Measurements from ENCODE around the gene IFI44L. TPM values are rescaled to one million over a fixed set of nuclear protein-coding genes. Genes with fewer than 3 reads are reported as not detected.

IFI44L gene
- total RNA-seq, 4 donors from 2014 or later = 0.84 to 3.4 (median 2.3) TPM

GRCh38 chr1:78591971-78592370 lies 28.3 kb upstream of the IFI44L start:
- no peak for DNase-seq (ENCODE audit: low spot score in 2 of 2)
- no peak for TF ChIP-seq POLR2A (IDR thresholded peaks at IDR 0.05)
- TF ChIP-seq CTCF (IDR thresholded peaks at IDR 0.05) = no peak

GRCh38 chr1:78599294-78599693 lies 21.0 kb upstream of the IFI44L start:
- WGBS, 2 donors = 59 to 69% methylated on average over 4 of the region's 4 CpGs
- TF ChIP-seq POLR2A (IDR thresholded peaks at IDR 0.05) = no peak
- no peak for TF ChIP-seq CTCF (IDR thresholded peaks at IDR 0.05)
- no peak overlapping the region for H3K4me3 ChIP-seq (ENCODE audit: low read depth, poor library complexity, severe bottlenecking)
- DNase-seq (ENCODE audit: low spot score in 2 of 2) = no peak
- intact Hi-C loops (cut with DNase I; ENCODE audit: low total_unique reads) = no loop called here

More at GRCh38 chr1:78591971-78592370, 28.3 kb upstream of the IFI44L start:
- 42 to 54% methylated on average over 4 of the region's 4 CpGs for WGBS, 2 donors
- intact Hi-C loops (cut with DNase I; ENCODE audit: low total_unique reads) = no loop called here
- no peak overlapping the region for H3K4me3 ChIP-seq (ENCODE audit: low read depth, poor library complexity, severe bottlenecking)

- no peak overlapping the region for H3K4me3 ChIP-seq (ENCODE audit: low read depth, poor library complexity, severe bottlenecking)
- intact Hi-C loops (cut with DNase I; ENCODE audit: low total_unique reads) = loop anchor here (10.0 kb wide), 1 partner anchor 456 kb away; no protein-coding TSS in a partner anchor
- TF ChIP-seq CTCF (IDR thresholded peaks at IDR 0.05) = no peak
- TF ChIP-seq POLR2A (IDR thresholded peaks at IDR 0.05) = no peak
- DNase-seq (ENCODE audit: low spot score in 2 of 2) = no peak
- 48 to 50% methylated on average over 1 of the region's 1 CpG for WGBS, 2 donors
Observed at GRCh38 chr1:78601068-78601467, 19.2 kb upstream of the IFI44L start.

- H3K4me3 ChIP-seq (ENCODE audit: low read depth, poor library complexity, severe bottlenecking) = no peak overlapping the region
- TF ChIP-seq POLR2A (IDR thresholded peaks at IDR 0.05) (no peak), CTCF (IDR thresholded peaks at IDR 0.05) (no peak)
- 91 to 92% methylated on average over 1 of the region's 1 CpG for WGBS, 2 donors
- no peak for DNase-seq (ENCODE audit: low spot score in 2 of 2)
- intact Hi-C loops (cut with DNase I; ENCODE audit: low total_unique reads) = loop anchor here (10.0 kb wide), 1 partner anchor 458 kb away; no protein-coding TSS in a partner anchor
Observed at GRCh38 chr1:78603206-78603605, 17.0 kb upstream of the IFI44L start.

- 87 to 89% methylated on average over 5 of the region's 5 CpGs for WGBS, 2 donors
- no peak for DNase-seq (ENCODE audit: low spot score in 2 of 2)
- TF ChIP-seq CTCF (IDR thresholded peaks at IDR 0.05) (no peak), POLR2A (IDR thresholded peaks at IDR 0.05) (no peak)
Observed at GRCh38 chr1:78604643-78605042, 15.6 kb upstream of the IFI44L start.

GRCh38 chr1:78606274-78606673 lies 14.0 kb upstream of the IFI44L start:
- no peak overlapping the region for H3K4me3 ChIP-seq (ENCODE audit: low read depth, poor library complexity, severe bottlenecking)
- intact Hi-C loops (cut with DNase I; ENCODE audit: low total_unique reads) = loop anchor here (10.0 kb wide), 1 partner anchor 461 kb away; no protein-coding TSS in a partner anchor
- no peak for DNase-seq (ENCODE audit: low spot score in 2 of 2)
- TF ChIP-seq POLR2A (IDR thresholded peaks at IDR 0.05) = no peak
- no peak for TF ChIP-seq CTCF (IDR thresholded peaks at IDR 0.05)
- 70 to 84% methylated on average over 2 of the region's 2 CpGs for WGBS, 2 donors

More at GRCh38 chr1:78604643-78605042, 15.6 kb upstream of the IFI44L start:
- intact Hi-C loops (cut with DNase I; ENCODE audit: low total_unique reads) = loop anchor here (10.0 kb wide), 1 partner anchor 460 kb away; no protein-coding TSS in a partner anchor
- no peak overlapping the region for H3K4me3 ChIP-seq (ENCODE audit: low read depth, poor library complexity, severe bottlenecking)
